Thyroid gland (tissue), 4 donors: ENCODE results near the gene KAZN.

Experiments
- POLR2A ChIP-seq, 2 donors: fragments of 450-650 bp; IDR thresholded peaks; one replicate each; pipeline ENCODE4 v1.6.1; 2017; ENCODE audit warnings: antibody characterized with exemption in 2 of 2, mild to moderate bottlenecking in 2 of 2, moderate library complexity in 1 of 2
- TF ChIP-seq, protein P1 (sequence below), 6 experiments: fragments of 200-600 bp in 3 of 6; fragments of 450-650 bp in 3 of 6; sonication (generic) in 3 of 6; IDR thresholded peaks; one replicate each; pipeline ENCODE4 v1.5.1; 2016 to 2019; ENCODE audit warnings: antibody characterized with exemption in 6 of 6, mild to moderate bottlenecking in 2 of 6, inconsistent platforms in 1 of 6, moderate library complexity in 1 of 6

- TF ChIP-seq, protein P1, sequence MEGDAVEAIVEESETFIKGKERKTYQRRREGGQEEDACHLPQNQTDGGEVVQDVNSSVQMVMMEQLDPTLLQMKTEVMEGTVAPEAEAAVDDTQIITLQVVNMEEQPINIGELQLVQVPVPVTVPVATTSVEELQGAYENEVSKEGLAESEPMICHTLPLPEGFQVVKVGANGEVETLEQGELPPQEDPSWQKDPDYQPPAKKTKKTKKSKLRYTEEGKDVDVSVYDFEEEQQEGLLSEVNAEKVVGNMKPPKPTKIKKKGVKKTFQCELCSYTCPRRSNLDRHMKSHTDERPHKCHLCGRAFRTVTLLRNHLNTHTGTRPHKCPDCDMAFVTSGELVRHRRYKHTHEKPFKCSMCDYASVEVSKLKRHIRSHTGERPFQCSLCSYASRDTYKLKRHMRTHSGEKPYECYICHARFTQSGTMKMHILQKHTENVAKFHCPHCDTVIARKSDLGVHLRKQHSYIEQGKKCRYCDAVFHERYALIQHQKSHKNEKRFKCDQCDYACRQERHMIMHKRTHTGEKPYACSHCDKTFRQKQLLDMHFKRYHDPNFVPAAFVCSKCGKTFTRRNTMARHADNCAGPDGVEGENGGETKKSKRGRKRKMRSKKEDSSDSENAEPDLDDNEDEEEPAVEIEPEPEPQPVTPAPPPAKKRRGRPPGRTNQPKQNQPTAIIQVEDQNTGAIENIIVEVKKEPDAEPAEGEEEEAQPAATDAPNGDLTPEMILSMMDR (IDR thresholded peaks at IDR 0.05), result no peak
- no peak for TF ChIP-seq POLR2A (IDR thresholded peaks at IDR 0.05)
These were observed 98.3 kb downstream of the KAZN start for GRCh38 chr1:14696761-14697160.
